Measurements from ENCODE around the gene GTF3C4.

GRCh38 chr9:132646726-132647125 is 23.5 kb upstream of the GTF3C4 start:
- TF ChIP-seq, protein P1, sequence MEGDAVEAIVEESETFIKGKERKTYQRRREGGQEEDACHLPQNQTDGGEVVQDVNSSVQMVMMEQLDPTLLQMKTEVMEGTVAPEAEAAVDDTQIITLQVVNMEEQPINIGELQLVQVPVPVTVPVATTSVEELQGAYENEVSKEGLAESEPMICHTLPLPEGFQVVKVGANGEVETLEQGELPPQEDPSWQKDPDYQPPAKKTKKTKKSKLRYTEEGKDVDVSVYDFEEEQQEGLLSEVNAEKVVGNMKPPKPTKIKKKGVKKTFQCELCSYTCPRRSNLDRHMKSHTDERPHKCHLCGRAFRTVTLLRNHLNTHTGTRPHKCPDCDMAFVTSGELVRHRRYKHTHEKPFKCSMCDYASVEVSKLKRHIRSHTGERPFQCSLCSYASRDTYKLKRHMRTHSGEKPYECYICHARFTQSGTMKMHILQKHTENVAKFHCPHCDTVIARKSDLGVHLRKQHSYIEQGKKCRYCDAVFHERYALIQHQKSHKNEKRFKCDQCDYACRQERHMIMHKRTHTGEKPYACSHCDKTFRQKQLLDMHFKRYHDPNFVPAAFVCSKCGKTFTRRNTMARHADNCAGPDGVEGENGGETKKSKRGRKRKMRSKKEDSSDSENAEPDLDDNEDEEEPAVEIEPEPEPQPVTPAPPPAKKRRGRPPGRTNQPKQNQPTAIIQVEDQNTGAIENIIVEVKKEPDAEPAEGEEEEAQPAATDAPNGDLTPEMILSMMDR (IDR thresholded peaks at IDR 0.05), result no peak
- no peak for TF ChIP-seq POLR2A (IDR thresholded peaks at IDR 0.05)

Data from body of pancreas (tissue), 4 donors.